DMS153 treated with DMSO at 0.1 percent for 48 hours (cell line): ENCODE results near the gene USP16.
"Not testable (repeated sequence)": the region's sequence is repeated elsewhere in the genome, so short reads cannot be mapped to it uniquely, and the experiment has no call there.

Source experiments
- DNase-seq: peaks from one replicate; lab custom pipeline; 2025; ENCODE audit not compliant: unreplicated experiment; lab: John Stamatoyannopoulos, UW

The USP16 gene

GRCh38 chr21:29024474-29025327 lies at the start of gene USP16:
Gene USP16, plus strand, starts transcription at chr21:29024668. Its CDS starts 3,246 bp downstream, at chr21:29027914.
- peak; percentile 87 for DNase-seq

GRCh38 chr21:28975397-28975796 lies 49.1 kb upstream of the USP16 start:
- DNase-seq = no peak

GRCh38 chr21:28979092-28979491 lies 45.4 kb upstream of the USP16 start:
- no peak for DNase-seq

GRCh38 chr21:28982637-28983036 lies 41.8 kb upstream of the USP16 start:
- DNase-seq = no peak

- DNase-seq = no peak
These were observed 37.8 kb upstream of the USP16 start for GRCh38 chr21:28986677-28987076.

- not testable (repeated sequence) for DNase-seq
These were observed 36.3 kb upstream of the USP16 start for GRCh38 chr21:28988146-28988545.

- no peak for DNase-seq
These were observed 32.5 kb upstream of the USP16 start for GRCh38 chr21:28991861-28992525.

GRCh38 chr21:28992526-28993292 lies 31.8 kb upstream of the USP16 start, which contains the start of gene LTN1:
Gene LTN1, minus strand, starts transcription at chr21:28992877. Its CDS starts 72 bp downstream, at chr21:28992805.
- DNase-seq = peak; percentile 97

- no peak for DNase-seq
These were observed 31.2 kb upstream of the USP16 start for GRCh38 chr21:28993293-28993629.

- DNase-seq = peak; percentile 80
These were observed 21.9 kb upstream of the USP16 start for GRCh38 chr21:29002442-29003144.

- DNase-seq = no peak
These were observed 18.8 kb upstream of the USP16 start for GRCh38 chr21:29005696-29006095.

GRCh38 chr21:29007135-29007534 lies 17.3 kb upstream of the USP16 start:
- no peak for DNase-seq

GRCh38 chr21:29007810-29008209 lies 16.7 kb upstream of the USP16 start:
- DNase-seq = no peak

GRCh38 chr21:29008367-29008766 lies 16.1 kb upstream of the USP16 start:
- DNase-seq = no peak

- DNase-seq = not testable (repeated sequence)
These were observed 13.2 kb upstream of the USP16 start for GRCh38 chr21:29011236-29011635.

- no peak for DNase-seq
These were observed 6.7 kb upstream of the USP16 start for GRCh38 chr21:29017639-29018237.

- no peak for DNase-seq
These were observed 5.9 kb upstream of the USP16 start for GRCh38 chr21:29018540-29018939.

- no peak for DNase-seq
These were observed 2.3 kb upstream of the USP16 start for GRCh38 chr21:29022166-29022565.

GRCh38 chr21:29025328-29025713 lies 853 bp downstream of the USP16 start:
- no peak for DNase-seq

GRCh38 chr21:29029524-29029923 lies 5.1 kb downstream of the USP16 start:
- no peak for DNase-seq

GRCh38 chr21:29030909-29031308 lies 6.4 kb downstream of the USP16 start:
- no peak for DNase-seq
